Subcutaneous adipose tissue (tissue), 4 donors: ENCODE data around the gene GALNT9. TPM values are rescaled to one million over a fixed set of nuclear protein-coding genes. Genes with fewer than 3 reads are reported as not detected.

Experiments used
- CTCF ChIP-seq: fragments of 450-650 bp; IDR thresholded peaks from one replicate; pipeline ENCODE4 v1.5.1; 2016; ENCODE audit warnings: low read depth, mild to moderate bottlenecking, control low read depth, antibody characterized with exemption, moderate library complexity
- total RNA-seq, 4 donors: library from RNA; depleted of rRNA; stranded (reverse); fragments of >200 nt; gene quantifications; one replicate each; pipeline ENCODE4 v1.1.0, GENCODE V29; 2016

GALNT9 gene
- total RNA-seq, 4 donors from 2014 or later = not detected

- no peak for TF ChIP-seq CTCF
Observed at GRCh38 chr12:132292328-132293319, 36.8 kb downstream of the GALNT9 start.

- no peak for TF ChIP-seq CTCF
Observed at GRCh38 chr12:132291402-132292175, 37.8 kb downstream of the GALNT9 start.

GRCh38 chr12:132290203-132290540, 39.2 kb downstream of the GALNT9 start:
- TF ChIP-seq CTCF = no peak

- no peak for TF ChIP-seq CTCF
Observed at GRCh38 chr12:132289356-132290202, 39.8 kb downstream of the GALNT9 start.

GRCh38 chr12:132288516-132289215, 40.7 kb downstream of the GALNT9 start:
- TF ChIP-seq CTCF = no peak

GRCh38 chr12:132287391-132288238, 41.8 kb downstream of the GALNT9 start:
- no peak for TF ChIP-seq CTCF
